NB4 (cell line): ENCODE data around the gene LACRT.
A peak's percentile ranks its signal among the peaks of the same experiment; 100 is the strongest.

ENCODE experiments used
- DNase-seq: peaks from one replicate; pipeline ENCODE4 v3.0.0; 2010; ENCODE audit warnings: low read depth
- H3K4me3 ChIP-seq: one replicate; pipeline ENCODE4 v1.5.1; 2011; ENCODE audit warnings: mild to moderate bottlenecking, low read depth, low read length, moderate library complexity
- CTCF ChIP-seq: IDR thresholded peaks from one replicate; pipeline ENCODE4 v1.5.1; 2012; ENCODE audit warnings: low read depth, low read length
- MAX ChIP-seq: IDR thresholded peaks from 2 replicates; pipeline ENCODE4 v1.6.1; 2011; ENCODE audit warnings: low read depth, low read length
- MYC ChIP-seq: IDR thresholded peaks from 2 replicates; pipeline ENCODE4 v1.6.1; 2011; ENCODE audit warnings: low read depth, low read length
- POLR2A ChIP-seq: IDR thresholded peaks from 2 replicates; pipeline ENCODE4 v1.6.1; 2011; ENCODE audit warnings: mild to moderate bottlenecking; ENCODE audit not compliant: insufficient read length; ENCODE audit errors: extremely low read depth

LACRT gene

GRCh38 chr12:54634795-54635194 is at the start of gene LACRT:
TSS of gene LACRT (minus strand) at chr12:54634895. CDS start at chr12:54634841, 54 bp downstream.
- DNase-seq: no peak
- no peak within 1 kb of the TSS for H3K4me3 ChIP-seq

GRCh38 chr12:54683398-54683797 is 48.7 kb upstream of the LACRT start:
- no peak for DNase-seq
- no peak for TF ChIP-seq MAX
- TF ChIP-seq CTCF: no peak
- TF ChIP-seq POLR2A: no peak
- TF ChIP-seq MYC: no peak

More at GRCh38 chr12:54634795-54635194, at the start of gene LACRT:
- TF ChIP-seq MAX (no peak), POLR2A (no peak), CTCF (no peak), MYC (no peak)

GRCh38 chr12:54682674-54683073 is 48.0 kb upstream of the LACRT start:
- TF ChIP-seq CTCF (no peak), MYC (no peak), POLR2A (no peak), MAX (no peak)

More at GRCh38 chr12:54683398-54683797, 48.7 kb upstream of the LACRT start:
- H3K4me3 ChIP-seq: no peak overlapping the region

GRCh38 chr12:54680374-54680773 is 45.7 kb upstream of the LACRT start:
- peak; percentile 54 for DNase-seq
- no peak overlapping the region for H3K4me3 ChIP-seq
- no peak for TF ChIP-seq MAX
- peak; percentile 80 for TF ChIP-seq CTCF

More at GRCh38 chr12:54682674-54683073, 48.0 kb upstream of the LACRT start:
- no peak for DNase-seq
- H3K4me3 ChIP-seq: no peak overlapping the region

GRCh38 chr12:54678131-54678530 is 43.4 kb upstream of the LACRT start:
- no peak overlapping the region for H3K4me3 ChIP-seq
- DNase-seq: no peak
- TF ChIP-seq POLR2A: no peak
- TF ChIP-seq CTCF: no peak
- no peak for TF ChIP-seq MAX
- TF ChIP-seq MYC: no peak

- TF ChIP-seq MAX (no peak), POLR2A (no peak), MYC (no peak), CTCF (no peak)
- no peak for DNase-seq
- no peak overlapping the region for H3K4me3 ChIP-seq
These were observed 33.2 kb upstream of the LACRT start for GRCh38 chr12:54667945-54668344.
